HG03565 (cell line): Measurements from ENCODE around the gene FAM217A.

Experiments
- ATAC-seq: cut with Tn5 transposase; IDR thresholded peaks from one replicate; pipeline ENCODE4 v1.9.1; 2021; ENCODE audit warnings: mild to moderate bottlenecking, moderate library complexity; ENCODE audit not compliant: unreplicated experiment

Gene FAM217A

GRCh38 chr6:4023240-4023639, 55.7 kb downstream of the FAM217A start:
- ATAC-seq, result no peak

GRCh38 chr6:4021854-4022695, 56.9 kb downstream of the FAM217A start:
- no peak for ATAC-seq

- ATAC-seq, result peak; percentile 39
Measured at GRCh38 chr6:4021133-4021853, 57.6 kb downstream of the FAM217A start.

GRCh38 chr6:4020822-4021132, 58.2 kb downstream of the FAM217A start:
- ATAC-seq, result no peak

- ATAC-seq, result no peak
Measured at GRCh38 chr6:4018924-4019236, 60.1 kb downstream of the FAM217A start.
